Measurements from ENCODE around the gene NPIPA1.
"Not testable (repeated sequence)": the region's sequence is repeated elsewhere in the genome, so short reads cannot be mapped to it uniquely, and the experiment has no call there.

- TF ChIP-seq ELF4 (IDR thresholded peaks at IDR 0.05); LEF1 (IDR thresholded peaks at IDR 0.05; ENCODE audit: borderline replicate concordance); L3MBTL2 (conservative IDR thresholded peaks at IDR 0.05); FOXK2 (IDR thresholded peaks at IDR 0.05); SUZ12 (IDR thresholded peaks at IDR 0.05): not testable (repeated sequence)
Measured at GRCh38 chr16:14971621-14972228, 34.5 kb downstream of the NPIPA1 start.
